ENCODE data around the gene SNAPC4. TPM values are rescaled to one million over a fixed set of nuclear protein-coding genes. Genes with fewer than 3 reads are reported as not detected.

The SNAPC4 gene
- total RNA-seq, 2 donors from 2014 or later = 12.5 to 16.7 TPM

GRCh38 chr9:136403915-136404800 is 4.2 kb upstream of the SNAPC4 start:
- H3K27ac Mint-ChIP-seq = peak overlapping the region; percentile 93 to 94
- peaks cover 20 to 51% of the 10 kb centered on the region in 2 donors for H3K36me3 Mint-ChIP-seq
- H3K9me3 Mint-ChIP-seq = no peaks in the 10 kb centered on the region
- DNase-seq (ENCODE audit: low spot score in 2 of 2) (peak; percentile 33 to 74), ATAC-seq (peak; percentile 37 to 63)

GRCh38 chr9:136403538-136403914 is 3.6 kb upstream of the SNAPC4 start:
- Mint-ChIP-seq H3K27ac (peak overlapping the region; percentile 93 to 94), H3K9me3 (no peaks in the 10 kb centered on the region), H3K36me3 (peaks cover 20 to 45% of the 10 kb centered on the region in 2 donors)
- DNase-seq (ENCODE audit: low spot score in 2 of 2) (peak; percentile 64 to 79), ATAC-seq (peak; percentile 69 to 72)

GRCh38 chr9:136402067-136402466 is 2.1 kb upstream of the SNAPC4 start:
- peaks cover 18 to 32% of the 10 kb centered on the region in 2 donors for H3K36me3 Mint-ChIP-seq
- ATAC-seq (no peak), DNase-seq (ENCODE audit: low spot score in 2 of 2) (no peak)
- H3K27ac Mint-ChIP-seq = peak overlapping the region in 1 of 2 donors; percentile 93
- H3K9me3 Mint-ChIP-seq = no peaks in the 10 kb centered on the region

GRCh38 chr9:136401173-136401922 is 1.4 kb upstream of the SNAPC4 start:
- peak overlapping the region; percentile 79 to 93 for H3K27ac Mint-ChIP-seq
- peaks cover 22 to 35% of the 10 kb centered on the region in 2 donors for H3K36me3 Mint-ChIP-seq
- DNase-seq (ENCODE audit: low spot score in 2 of 2) (no peak), ATAC-seq (no peak)
- H3K9me3 Mint-ChIP-seq = no peaks in the 10 kb centered on the region

GRCh38 chr9:136399176-136400037 is 563 bp downstream of the SNAPC4 start:
- Mint-ChIP-seq H3K36me3 (peaks cover 19 to 23% of the 10 kb centered on the region in 2 donors), H3K9me3 (no peaks in the 10 kb centered on the region), H3K27ac (peak overlapping the region; percentile 88 to 93)
- DNase-seq (ENCODE audit: low spot score in 2 of 2) (peak; percentile 34 to 84), ATAC-seq (peak; percentile 32 to 57)

GRCh38 chr9:136398286-136398685 is 1.7 kb downstream of the SNAPC4 start:
- no peak for DNase-seq (ENCODE audit: low spot score in 2 of 2)
- Mint-ChIP-seq H3K9me3 (no peaks in the 10 kb centered on the region), H3K27ac (peak overlapping the region in 1 of 2 donors; percentile 72), H3K36me3 (peaks cover 19 to 23% of the 10 kb centered on the region in 2 donors)
- ATAC-seq = no peak

GRCh38 chr9:136397643-136398042 is 2.3 kb downstream of the SNAPC4 start:
- H3K27ac Mint-ChIP-seq = no peak overlapping the region
- DNase-seq (ENCODE audit: low spot score in 2 of 2) (no peak), ATAC-seq (no peak)
- H3K36me3 Mint-ChIP-seq = peaks cover 19 to 23% of the 10 kb centered on the region in 2 donors
- H3K9me3 Mint-ChIP-seq = no peaks in the 10 kb centered on the region

GRCh38 chr9:136396219-136396515 is 3.8 kb downstream of the SNAPC4 start:
- Mint-ChIP-seq H3K36me3 (peaks cover 16 to 26% of the 10 kb centered on the region in 2 donors), H3K27ac (no peak overlapping the region), H3K9me3 (no peaks in the 10 kb centered on the region)
- ATAC-seq (no peak), DNase-seq (ENCODE audit: low spot score in 2 of 2) (no peak)

GRCh38 chr9:136395345-136396218 is 4.4 kb downstream of the SNAPC4 start:
- Mint-ChIP-seq H3K27ac (no peak overlapping the region), H3K36me3 (peaks cover 17 to 28% of the 10 kb centered on the region in 2 donors)
- ATAC-seq = no peak

GRCh38 chr9:136395020-136395340 is 5.0 kb downstream of the SNAPC4 start:
- no peaks in the 10 kb centered on the region for H3K9me3 Mint-ChIP-seq
- no peak overlapping the region for H3K27ac Mint-ChIP-seq
- ATAC-seq = no peak

More at GRCh38 chr9:136395345-136396218, 4.4 kb downstream of the SNAPC4 start:
- H3K9me3 Mint-ChIP-seq = no peaks in the 10 kb centered on the region
- DNase-seq (ENCODE audit: low spot score in 2 of 2) = no peak

GRCh38 chr9:136394312-136395019 is 5.5 kb downstream of the SNAPC4 start:
- ATAC-seq (no peak), DNase-seq (ENCODE audit: low spot score in 2 of 2) (no peak)
- Mint-ChIP-seq H3K27ac (no peak overlapping the region), H3K36me3 (peaks cover 23 to 34% of the 10 kb centered on the region in 2 donors), H3K9me3 (no peaks in the 10 kb centered on the region)

More at GRCh38 chr9:136395020-136395340, 5.0 kb downstream of the SNAPC4 start:
- H3K36me3 Mint-ChIP-seq = peaks cover 19 to 29% of the 10 kb centered on the region in 2 donors
- no peak for DNase-seq (ENCODE audit: low spot score in 2 of 2)

- Mint-ChIP-seq H3K9me3 (no peaks in the 10 kb centered on the region), H3K36me3 (peaks cover 23 to 26% of the 10 kb centered on the region in 2 donors), H3K27ac (no peak overlapping the region)
- ATAC-seq (no peak), DNase-seq (ENCODE audit: low spot score in 2 of 2) (no peak)
Observed at GRCh38 chr9:136393531-136393930, 6.4 kb downstream of the SNAPC4 start.

- no peak for ATAC-seq
- no peak overlapping the region for H3K27ac Mint-ChIP-seq
- no peaks in the 10 kb centered on the region for H3K9me3 Mint-ChIP-seq
- H3K36me3 Mint-ChIP-seq = peaks cover 21 to 23% of the 10 kb centered on the region in 2 donors
- DNase-seq (ENCODE audit: low spot score in 2 of 2) = no peak
Observed at GRCh38 chr9:136392538-136393449, 7.2 kb downstream of the SNAPC4 start.

GRCh38 chr9:136391737-136392537 is 8.0 kb downstream of the SNAPC4 start:
- H3K36me3 Mint-ChIP-seq = peaks cover 18 to 27% of the 10 kb centered on the region in 2 donors
- H3K27ac Mint-ChIP-seq = no peak overlapping the region
- ATAC-seq (no peak), DNase-seq (ENCODE audit: low spot score in 2 of 2) (no peak)
- H3K9me3 Mint-ChIP-seq = no peaks in the 10 kb centered on the region

Measured in activated naive CD4-positive, alpha-beta T cell treated with anti-CD3 and anti-CD28 coated beads, Interleukin-2, amount 50 U/mL, for 72 hours (primary cell).